HPDE6-E6E7 (cell line): ENCODE results near the gene NDFIP2.

Experiments used
- DNase-seq: peaks from one replicate; pipeline ENCODE4 v3.0.0; 2011; ENCODE audit warnings: missing footprints; ENCODE audit errors: extremely low spot score

NDFIP2 gene

GRCh38 chr13:79492918-79493594 is 12.1 kb downstream of the NDFIP2 start:
- no peak for DNase-seq

DNA sequence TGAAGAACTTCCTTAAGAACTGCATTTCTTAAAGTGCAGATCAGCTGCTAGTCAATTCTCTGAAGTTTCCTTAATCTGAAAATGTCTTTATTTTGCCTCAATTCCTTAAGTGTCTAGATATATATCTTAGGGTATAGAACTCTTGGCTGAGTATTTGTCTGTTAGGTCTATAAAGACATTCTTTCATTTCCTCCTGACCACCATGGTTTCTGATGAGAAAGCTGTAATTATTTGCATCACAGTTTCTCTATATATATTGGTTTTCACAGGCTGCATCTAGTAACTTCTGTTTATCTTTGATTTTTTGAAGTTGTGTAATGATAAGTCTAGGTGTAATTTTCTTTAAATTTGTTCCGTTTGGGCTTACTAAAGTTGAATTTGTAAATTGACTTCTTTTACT is 15.2 kb downstream of the NDFIP2 start:
- DNase-seq: no peak

GRCh38 chr13:79497064-79497463 is 16.1 kb downstream of the NDFIP2 start:
- no peak for DNase-seq

GRCh38 chr13:79497852-79498251 is 16.9 kb downstream of the NDFIP2 start:
- no peak for DNase-seq

DNA sequence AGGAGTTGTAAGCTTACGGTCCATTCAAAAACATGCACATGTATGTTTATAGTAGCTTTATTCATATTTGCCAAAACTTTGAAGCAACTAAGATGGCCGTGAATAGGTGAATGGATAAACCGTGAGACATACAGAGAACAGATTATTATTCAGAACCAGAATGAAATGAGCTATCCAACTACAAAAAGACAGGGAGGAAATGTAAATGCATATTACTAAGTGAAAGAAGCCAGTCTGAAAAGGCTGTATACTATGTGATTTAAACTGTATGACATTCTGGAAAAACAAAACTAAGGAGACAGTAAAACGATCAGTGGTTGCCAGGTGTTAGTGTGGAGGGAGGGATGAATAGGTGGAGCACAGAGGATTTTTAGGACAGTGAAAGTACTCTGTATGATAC is 19.9 kb downstream of the NDFIP2 start:
- DNase-seq: no peak

- DNase-seq: no peak
Observed at GRCh38 chr13:79501538-79502232, 20.7 kb downstream of the NDFIP2 start.

GRCh38 chr13:79502859-79503468 is 22.0 kb downstream of the NDFIP2 start:
- no peak for DNase-seq

GRCh38 chr13:79503473-79504017 is 22.6 kb downstream of the NDFIP2 start:
- DNase-seq: no peak

GRCh38 chr13:79508224-79508961 is 27.4 kb downstream of the NDFIP2 start:
- no peak for DNase-seq

GRCh38 chr13:79511611-79512010 is 30.7 kb downstream of the NDFIP2 start:
- DNase-seq: no peak

- no peak for DNase-seq
Observed at GRCh38 chr13:79512950-79513349, 32.0 kb downstream of the NDFIP2 start.

- DNase-seq: no peak
Observed at GRCh38 chr13:79516595-79516994, 35.6 kb downstream of the NDFIP2 start.

DNA sequence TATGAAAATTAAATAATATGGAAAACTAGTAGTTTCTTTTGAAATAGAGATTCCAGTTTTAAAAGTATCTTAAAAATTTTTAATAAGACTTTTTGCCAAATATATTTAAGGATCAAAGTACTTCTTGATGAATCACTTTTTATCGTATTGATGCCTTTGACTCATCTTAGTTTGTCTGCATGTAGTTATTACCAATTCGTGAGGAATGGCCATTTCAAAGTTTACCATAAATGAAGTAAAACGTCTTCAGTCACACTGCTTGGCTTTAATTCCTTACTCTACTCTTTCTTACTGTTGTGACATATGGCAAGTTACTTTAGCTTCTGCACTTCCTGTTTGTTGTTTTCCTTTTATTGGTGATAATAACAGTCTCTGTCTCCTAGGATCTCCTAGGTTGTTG is 38.3 kb downstream of the NDFIP2 start:
- DNase-seq: no peak

DNA sequence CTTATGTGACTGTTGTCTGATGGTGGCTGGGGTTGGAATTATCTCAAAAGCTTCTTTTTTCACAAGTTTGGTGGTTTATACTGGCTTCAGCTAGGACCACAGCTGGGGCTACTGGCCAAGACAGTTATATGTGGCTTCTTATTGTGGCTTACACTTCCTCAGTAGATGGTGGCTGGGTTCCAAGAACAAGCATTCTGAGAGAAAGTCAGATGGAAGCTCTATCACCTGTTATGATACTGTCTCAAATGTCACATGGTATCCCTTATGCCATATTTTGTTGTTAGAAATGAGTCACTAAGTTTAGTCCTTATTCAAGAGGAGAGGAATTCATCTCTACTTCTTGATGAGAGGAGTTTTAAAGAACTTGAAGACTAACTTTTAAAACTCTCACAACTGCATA is 41.6 kb downstream of the NDFIP2 start:
- no peak for DNase-seq

DNA sequence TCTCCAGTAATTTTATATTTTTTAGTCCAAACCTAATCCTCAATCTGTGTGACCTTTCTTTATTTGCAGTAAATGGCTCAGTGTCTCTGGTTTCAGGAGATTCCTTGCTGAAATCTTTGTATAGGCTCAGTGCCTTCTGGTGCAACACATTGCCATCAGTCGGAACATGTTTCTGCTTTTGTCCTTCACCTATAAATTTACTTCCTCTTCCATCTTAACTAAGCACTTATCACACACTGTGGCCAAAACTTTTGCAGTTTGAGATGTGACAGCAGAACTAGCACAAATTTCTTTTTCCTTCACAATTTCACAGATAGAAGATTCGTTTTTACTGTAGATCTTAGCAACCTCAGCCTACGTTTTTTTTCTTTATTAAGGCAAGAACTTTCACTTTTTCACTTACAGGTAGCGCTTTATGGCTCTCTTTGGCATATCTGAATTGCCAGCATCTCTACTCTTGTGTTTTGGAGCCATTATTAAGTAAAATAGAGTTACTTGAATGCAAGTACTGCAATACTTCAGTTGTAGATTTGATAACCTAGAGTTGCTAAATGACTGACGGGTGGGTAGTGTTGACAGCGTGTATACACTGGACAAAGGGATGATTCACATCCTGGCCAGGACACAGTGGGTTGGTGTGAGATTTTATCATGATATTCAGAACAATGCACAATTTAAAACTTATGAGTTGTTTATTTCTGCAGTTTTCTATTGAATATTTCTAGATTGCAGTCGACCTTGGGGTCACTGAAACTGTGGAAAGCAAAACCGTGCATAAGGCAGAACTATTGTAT is 44.3 kb downstream of the NDFIP2 start:
- peak; percentile 32 for DNase-seq

DNA sequence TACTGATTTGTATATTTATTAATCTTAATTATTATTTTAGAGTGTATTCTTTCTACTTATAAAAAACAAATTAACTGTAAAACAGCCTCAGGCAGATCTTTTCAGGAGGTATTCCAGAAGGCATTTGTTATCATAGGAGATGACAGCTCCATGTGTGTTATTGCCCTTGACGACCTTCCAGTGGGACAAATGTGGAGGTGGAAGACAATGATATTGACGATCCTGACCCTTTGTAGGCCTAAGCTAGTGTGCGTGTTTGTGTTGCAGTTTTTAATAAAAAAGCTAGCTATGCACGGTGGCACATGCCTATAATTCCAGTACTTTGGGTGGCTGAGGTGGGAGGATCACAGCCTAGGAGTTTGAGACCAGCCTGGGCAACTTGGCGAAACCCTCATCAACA is 46.7 kb downstream of the NDFIP2 start:
- no peak for DNase-seq

DNA sequence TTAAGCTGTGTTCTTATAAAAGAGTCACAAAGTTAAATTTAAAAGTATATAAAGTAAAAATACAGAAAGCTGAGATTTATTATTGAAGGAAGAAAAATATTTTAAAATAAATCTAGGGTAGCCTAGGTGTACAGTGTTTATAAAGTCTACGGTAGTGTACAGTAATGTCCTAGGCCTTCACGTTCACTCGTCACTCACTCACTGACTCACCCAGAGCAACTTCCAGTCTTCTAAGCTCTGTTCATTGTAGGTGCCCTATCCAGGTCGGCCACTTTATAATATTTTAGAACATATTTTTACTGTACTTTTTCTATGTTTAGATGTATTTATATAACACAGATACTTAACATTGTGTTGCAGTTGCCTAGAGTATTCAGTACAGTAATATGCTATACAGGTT is 47.4 kb downstream of the NDFIP2 start:
- no peak for DNase-seq

DNA sequence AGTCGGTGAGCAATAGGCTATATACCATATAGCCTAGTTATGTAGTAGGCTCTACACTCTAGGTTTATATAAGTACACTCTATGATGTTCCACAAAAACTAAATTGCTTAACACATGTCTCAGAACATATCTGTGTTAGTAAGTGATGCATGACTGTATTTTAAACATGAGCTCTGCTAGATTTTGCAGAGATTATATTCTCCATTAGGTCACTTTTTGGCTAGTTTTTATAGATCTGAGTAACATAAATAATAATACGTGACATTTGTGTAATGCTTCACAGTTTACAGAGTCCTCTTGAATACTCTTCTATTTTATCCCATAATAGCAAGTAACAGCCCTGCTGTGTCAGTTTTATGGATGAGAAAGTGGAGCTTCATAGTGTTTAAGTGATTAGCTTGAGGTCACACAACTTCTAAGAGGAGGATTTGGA is 47.8 kb downstream of the NDFIP2 start:
- no peak for DNase-seq

DNA sequence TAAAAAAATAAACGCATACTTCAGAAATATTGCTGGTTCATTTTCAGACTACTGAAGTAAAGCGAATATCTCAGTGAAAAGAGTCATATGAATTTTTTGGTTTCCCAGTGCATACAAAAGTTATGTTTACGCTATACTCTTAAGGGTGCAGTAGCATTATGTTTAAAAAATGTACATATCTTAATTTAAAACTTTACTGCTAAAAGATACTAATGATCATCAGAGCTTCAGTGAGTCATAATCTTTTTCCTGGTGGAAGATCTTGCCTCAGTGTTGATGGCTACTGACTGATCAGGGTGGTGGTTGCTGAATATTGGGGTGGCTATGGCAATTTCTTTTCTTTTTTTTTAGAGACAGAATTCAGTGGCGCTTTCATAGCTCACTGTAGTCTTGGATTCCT is 48.9 kb downstream of the NDFIP2 start:
- no peak for DNase-seq

GRCh38 chr13:79530270-79530669 is 49.3 kb downstream of the NDFIP2 start:
- no peak for DNase-seq

DNA sequence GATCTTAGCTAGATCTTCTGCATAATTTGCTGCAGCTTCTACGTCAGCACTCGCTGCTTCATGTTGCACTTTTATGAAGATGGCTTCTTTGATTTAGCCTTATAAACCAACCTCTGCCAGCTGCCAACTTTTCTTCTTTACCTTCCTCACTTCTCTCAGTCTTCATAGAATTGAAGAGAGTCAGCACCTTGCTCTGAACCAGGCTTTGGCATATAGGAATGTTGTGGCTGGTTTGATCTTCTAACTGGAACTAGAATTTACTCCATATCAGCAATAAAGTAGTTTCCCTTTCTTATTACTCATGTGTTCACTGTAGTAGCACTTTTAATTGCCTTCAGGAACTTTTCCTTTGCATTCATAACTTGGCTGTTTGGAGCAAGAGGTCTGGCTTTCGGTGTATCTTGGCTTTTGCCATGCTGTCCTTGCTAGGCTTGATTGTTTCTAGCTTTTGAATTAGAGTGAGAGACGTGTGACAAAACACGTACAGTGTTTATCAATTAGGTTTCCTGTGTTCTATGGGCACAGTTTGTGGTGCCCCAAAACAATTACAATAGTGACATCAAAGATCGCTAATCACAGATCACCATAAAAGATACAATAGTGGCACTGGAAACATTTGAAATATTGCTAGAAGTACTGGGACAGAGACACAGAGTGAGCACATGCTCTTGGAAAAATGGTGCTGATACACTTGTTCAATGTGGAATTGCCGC is 50.7 kb downstream of the NDFIP2 start:
- DNase-seq: no peak
